GM12878 (cell line): ENCODE results near the gene ZCCHC3. TPM values are rescaled to one million over a fixed set of nuclear protein-coding genes. Genes with fewer than 3 reads are reported as not detected.

Source experiments
- ATAC-seq: fragments of 200-7000 bp; cut with Tn5 transposase; 3 replicates; pipeline ENCODE4 v1.9.1; 2020; ENCODE audit warnings: mild to moderate bottlenecking, moderate library complexity
- BruUV-seq: library from RNA; stranded (reverse); fragments of 400-500 nt; replicated peaks from 2 replicates; lab custom pipeline; 2021; lab: Mats Ljungman, UMichigan
- CTCF ChIA-PET: fragments of 300-600 bp; sonication (Branson Sonifier 250); formaldehyde crosslinking; extraction: SDS; loops from one replicate; lab custom pipeline; 2021; ENCODE audit warnings: inconsistent platforms; lab: Yijun Ruan, JAX
- POLR2A ChIA-PET: fragments of 350-600 bp; formaldehyde crosslinking; extraction: SDS; loops from one replicate; lab custom pipeline; 2021; ENCODE audit warnings: inconsistent platforms; lab: Charles Lee
- RAD21 ChIA-PET: fragments of 300-600 bp; sonication (Branson Sonifier 250); formaldehyde crosslinking; loops from one replicate; lab custom pipeline; 2023; ENCODE audit warnings: antibody characterized with exemption; ENCODE audit not compliant: unreplicated experiment; lab: Charles Lee
- SMC1A ChIA-PET: fragments of 300-600 bp; sonication (Branson Sonifier 250); formaldehyde crosslinking; loops from one replicate; lab custom pipeline; 2023; ENCODE audit not compliant: unreplicated experiment, uncharacterized antibody; lab: Charles Lee
- DNase-seq: peaks from one replicate; pipeline ENCODE4 v3.0.0-alpha.2; 2011; ENCODE audit warnings: low read depth, low spot score
- FAIRE-seq: peaks from 3 replicates; lab custom pipeline; 2011; peaks lifted over from hg19 to GRCh38; lab: Jason Lieb, UNC
- H2AFZ ChIP-seq: 2 replicates; pipeline ENCODE4 v1.6.0; 2011; ENCODE audit warnings: low read depth, low read length, control low read depth; ENCODE audit not compliant: control insufficient read depth
- H3K27ac ChIP-seq: 2 replicates; pipeline ENCODE4 v1.5.1; 2011; ENCODE audit warnings: control low read depth; ENCODE audit not compliant: control insufficient read depth, insufficient read depth
- H3K27me3 ChIP-seq, 2 experiments: replicated peaks in 1 of 2; 2 replicates each; pipeline versions ENCODE4 v1.6.0 to v1.6.1; 2011; ENCODE audit warnings: low read length in 1 of 2; ENCODE audit not compliant: control insufficient read depth in 2 of 2, insufficient read depth in 2 of 2
- H3K36me3 ChIP-seq, 2 experiments: 2 replicates each; pipeline ENCODE4 v1.5.1; 2011; ENCODE audit warnings: low read length in 1 of 2; ENCODE audit not compliant: control insufficient read depth in 2 of 2, insufficient read depth in 2 of 2
- H3K4me1 ChIP-seq: 2 replicates; pipeline ENCODE4 v1.6.1; 2011; ENCODE audit warnings: mild to moderate bottlenecking, low read length, moderate library complexity, mixed read lengths; ENCODE audit not compliant: control insufficient read depth, insufficient read depth
- H3K4me2 ChIP-seq: 2 replicates; pipeline ENCODE4 v1.6.0; 2011; ENCODE audit warnings: control low read depth; ENCODE audit not compliant: control insufficient read depth, insufficient read depth
- H3K4me3 ChIP-seq: fragments of 200-600 bp; sonication (generic); 2 replicates; pipeline ENCODE4 v1.5.1; 2016
- H3K79me2 ChIP-seq: 2 replicates; pipeline ENCODE4 v1.6.0; 2011; ENCODE audit warnings: low read length; ENCODE audit not compliant: control insufficient read depth, insufficient read depth
- H3K9ac ChIP-seq: 2 replicates; pipeline ENCODE4 v1.8.0; 2011; ENCODE audit warnings: low read length, control low read depth, mixed read lengths; ENCODE audit not compliant: control insufficient read depth, insufficient read depth
- H3K9me3 ChIP-seq: replicated peaks from 3 replicates; pipeline ENCODE4 v1.5.1; 2011; ENCODE audit warnings: mild to moderate bottlenecking, low read length; ENCODE audit not compliant: control insufficient read depth, insufficient read depth
- H4K20me1 ChIP-seq: 2 replicates; pipeline ENCODE4 v1.6.0; 2011; ENCODE audit not compliant: control insufficient read depth, insufficient read depth
- BRCA1 ChIP-seq: IDR thresholded peaks from 2 replicates; pipeline ENCODE4 v1.6.1; 2011; ENCODE audit warnings: low read depth, low read length, improper control_type of control experiment
- CHD2 ChIP-seq: IDR thresholded peaks from 2 replicates; pipeline ENCODE4 v1.6.1; 2011; ENCODE audit warnings: low read depth, low read length, improper control_type of control experiment, borderline replicate concordance
- CREB1 ChIP-seq: IDR thresholded peaks from 2 replicates; pipeline ENCODE4 v1.6.1; 2012; ENCODE audit warnings: low read depth, mild to moderate bottlenecking, inconsistent platforms
- DPF2 ChIP-seq: fragments of 450-650 bp; IDR thresholded peaks from 2 replicates; pipeline ENCODE4 v1.6.1; 2017; ENCODE audit warnings: mild to moderate bottlenecking
- EP300 ChIP-seq, 2 experiments: fragments of 150-350 bp in 1 of 2; IDR thresholded peaks; 2 replicates each; pipeline ENCODE4 v1.6.1; 2011 to 2012; ENCODE audit warnings: low read depth in 2 of 2, low read length in 2 of 2, borderline replicate concordance in 1 of 2, improper control_type of control experiment in 1 of 2, inconsistent platforms in 1 of 2; ENCODE audit not compliant: control insufficient read depth in 1 of 2
- HCFC1 ChIP-seq: fragments of 150-350 bp; IDR thresholded peaks from 2 replicates; pipeline ENCODE4 v1.6.1; 2014; ENCODE audit warnings: low read length
- HDAC2 ChIP-seq: fragments of 200-600 bp; sonication (generic); IDR thresholded peaks from 2 replicates; pipeline ENCODE4 v1.6.1; 2017
- IRF3 ChIP-seq: fragments of 450-650 bp; IDR thresholded peaks from 2 replicates; pipeline ENCODE4 v1.6.1; 2014; ENCODE audit warnings: mild to moderate bottlenecking
- MXI1 ChIP-seq: fragments of 150-350 bp; IDR thresholded peaks from 2 replicates; pipeline ENCODE4 v1.6.1; 2011; ENCODE audit warnings: low read depth, mild to moderate bottlenecking, inconsistent platforms, low read length, improper control_type of control experiment
- NFIC ChIP-seq: IDR thresholded peaks from 2 replicates; pipeline ENCODE4 v1.6.1; 2012; ENCODE audit warnings: low read depth, mild to moderate bottlenecking, inconsistent platforms, low read length, moderate library complexity
- RBBP5 ChIP-seq: fragments of 200-600 bp; sonication (generic); conservative IDR thresholded peaks from 2 replicates; pipeline ENCODE4 v1.6.1; 2016
- RFX5 ChIP-seq: IDR thresholded peaks from 2 replicates; pipeline ENCODE4 v1.6.1; 2011; ENCODE audit warnings: low read depth, low read length, improper control_type of control experiment
- SMAD5 ChIP-seq: IDR thresholded peaks from 2 replicates; pipeline ENCODE4 v1.6.1; 2016; ENCODE audit warnings: antibody characterized with exemption, low read depth
- SP1 ChIP-seq: IDR thresholded peaks from one replicate; pipeline ENCODE4 v1.6.1; 2011; ENCODE audit warnings: low read depth, low read length
- TAF1 ChIP-seq: IDR thresholded peaks from 2 replicates; pipeline ENCODE4 v1.6.1; 2011; ENCODE audit warnings: mild to moderate bottlenecking, low read depth, low read length, borderline replicate concordance
- ZNF217 ChIP-seq: fragments of 450-650 bp; IDR thresholded peaks from 2 replicates; pipeline ENCODE4 v1.6.1; 2017; ENCODE audit warnings: antibody characterized with exemption, mild to moderate bottlenecking
- ZNF592 ChIP-seq: fragments of 450-650 bp; IDR thresholded peaks from 2 replicates; pipeline ENCODE4 v1.6.1; 2017; ENCODE audit warnings: mild to moderate bottlenecking, moderate library complexity
- ZZZ3 ChIP-seq: IDR thresholded peaks from 2 replicates; pipeline ENCODE4 v1.6.1; 2011; ENCODE audit warnings: low read depth; ENCODE audit not compliant: control insufficient read depth, insufficient read length
- WGBS: methylation state at CpG from one replicate; pipeline ENCODE4 v1.1.6; 2016; ENCODE audit warnings: low lambda C conversion rate; ENCODE audit not compliant: insufficient replicate concordance, insufficient coverage; ENCODE audit errors: missing lambda C conversion rate; 5-methylcytosine and 5-hydroxymethylcytosine counted together
- in situ Hi-C: fragments of 300-500 bp; cut with MboI; formaldehyde crosslinking; loops from 9 replicates; pipeline ENCODE4 v1.14.3; 2018; ENCODE audit warnings: mixed read lengths
- intact Hi-C: fragments of 100-400 bp; cut with micrococcal nuclease; formaldehyde crosslinking; loops from one replicate; pipeline ENCODE4 v1.14.2; 2022; ENCODE audit not compliant: unreplicated experiment
- polyA plus RNA-seq, 11 experiments: library from polyadenylated mRNA; depleted of rRNA in 4 of 11; unstranded in 6 of 11; stranded (reverse) in 5 of 11; fragments of >200 nt; fragmentation: Nextera tagmentation in 4 of 11; fragmentation: Illumina TruSeq in 1 of 11; extraction: Ambion mirVana in 4 of 11; extraction: Trizol in 1 of 11; gene quantifications; 1 replicate in 1 of 11; 2 replicates in 10 of 11; pipeline versions ENCODE4 v1.2.1 to v1.2.3, GENCODE V29; 2011 to 2016; ENCODE audit warnings: inconsistent platforms in 2 of 11, missing spikeins in 2 of 11, low read depth in 1 of 11
- total RNA-seq, 4 experiments: library from RNA; depleted of rRNA in 3 of 4; stranded (reverse); fragments of >200 nt in 3 of 4; fragmentation: Illumina TruSeq in 1 of 4; extraction: Trizol in 1 of 4; gene quantifications; 2 replicates each; pipeline versions ENCODE4 v1.2.1 to v1.2.3, GENCODE V29; 2013 to 2021

Gene ZCCHC3
- total and polyA plus RNA-seq, 10 of the 15 experiments (the other 5 are each of a cell fraction or from before 2014, with no cell fraction given), result 5.3 to 36.1 (median 17.2) TPM

- Histone ChIP-seq H4K20me1 (no peaks in the 10 kb centered on the region), H3K27me3 (no peaks in the 10 kb centered on the region; a peak in 1 of 4 replicates), H3K36me3 (no peaks in the 10 kb centered on the region), H3K79me2 (no peaks in the 10 kb centered on the region), H3K27ac (no peak within 1 kb of the TSS), H3K9me3 (no peaks in the 10 kb centered on the region), H3K9ac (no peak within 1 kb of the TSS), H3K4me1 (no peaks in the 10 kb centered on the region), H2AFZ (no peak within 1 kb of the TSS), H3K4me3 (no peak within 1 kb of the TSS), H3K4me2 (no peak within 1 kb of the TSS)
- no peak for DNase-seq
- intact Hi-C loops, result no loop called here
- ChIA-PET SMC1A (interaction anchor here (0.6 kb wide), 1 partner anchor 8 kb away, joined by 3 read pairs; no protein-coding TSS in a partner anchor), CTCF (interaction anchor here (2.3 to 4.9 kb wide), 2 partner anchors 10 to 73 kb away, joined by 10 to 25 read pairs; no protein-coding TSS in a partner anchor), RAD21 (no interaction called here), POLR2A (no interaction called here)
- no TSS peak for BruUV-seq
- no peak for FAIRE-seq
- ATAC-seq, result no peak
- TF ChIP-seq RBBP5 (no peak), HCFC1 (no peak), EP300 (IDR thresholded peaks at IDR 0.05; ENCODE audit: borderline replicate concordance in 1 of 2, control insufficient read depth in 1 of 2, low read depth in 2 of 2, low read length in 2 of 2) (no peak), IRF3 (no peak), BRCA1 (no peak), CREB1 (no peak), TAF1 (no peak), HDAC2 (no peak), SP1 (no peak), NFIC (no peak), DPF2 (no peak), SMAD5 (no peak), ZZZ3 (no peak), CHD2 (no peak), MXI1 (no peak), ZNF217 (no peak), RFX5 (no peak), ZNF592 (no peak)
- WGBS, result 63% methylated on average over 7 of the region's 7 CpGs
- in situ Hi-C loops, result no loop called here
Measured at GRCh38 chr20:257419-257818, 40.0 kb upstream of the ZCCHC3 start, which contains the start of gene DEFB132. Gene DEFB132 (plus strand): TSS chr20:257724. CDS start chr20:257779, 55 bp downstream.
